ENCODE results near the gene SRGAP1. TPM values are rescaled to one million over a fixed set of nuclear protein-coding genes. Genes with fewer than 3 reads are reported as not detected.

SRGAP1 gene
- total and polyA plus RNA-seq, 2 of the 8 experiments (the other 6 are each of a cell fraction or from before 2014, with no cell fraction given): 3.2 to 7.3 TPM

GRCh38 chr12:64009321-64010068 lies 165.0 kb downstream of the SRGAP1 start:
- TF ChIP-seq SUZ12 (IDR thresholded peaks at IDR 0.05; ENCODE audit: low read length) (no peak), EP300 (IDR thresholded peaks at IDR 0.05; ENCODE audit: borderline replicate concordance in 1 of 2, low read depth in 2 of 2, low read length in 2 of 2) (no peak), BCL11A (IDR thresholded peaks at IDR 0.05; ENCODE audit: low read depth in 2 of 2, low read length in 2 of 2) (no peak), ASH2L (IDR thresholded peaks at IDR 0.05; ENCODE audit: low read length) (no peak), SP1 (IDR thresholded peaks at IDR 0.05; ENCODE audit: low read depth, low read length) (no peak), EGR1 (IDR thresholded peaks at IDR 0.05; ENCODE audit: borderline replicate concordance, low read depth, low read length) (no peak), CHD2 (IDR thresholded peaks at IDR 0.05; ENCODE audit: low read length) (no peak)
- H3K18ac ChIP-seq (ENCODE audit: extremely low read depth, low read length): no peak overlapping the region

More at GRCh38 chr12:64009321-64010068, 165.0 kb downstream of the SRGAP1 start:
- no peak overlapping the region for H2AK5ac ChIP-seq (ENCODE audit: low read depth, low read length)
- no peak overlapping the region for H2BK5ac ChIP-seq (ENCODE audit: low read depth, low read length)
- H3K9ac ChIP-seq (replicated peaks in 1 of 4; ENCODE audit: extremely low read depth in 1 of 4, low read depth in 3 of 4, low read length in 3 of 4): no peak overlapping the region
- H3K4ac ChIP-seq (replicated peaks; ENCODE audit: insufficient read length, low read depth, low read length): no peak overlapping the region
- no peak overlapping the region for H2BK120ac ChIP-seq (replicated peaks; ENCODE audit: low read depth, low read length)
- 90% methylated on average over 4 of the region's 4 CpGs; no CpG with 5 or more reads in 1 of the 2 experiments for WGBS, 2 experiments (ENCODE audit: extremely low coverage in 1 of 2, insufficient coverage in 1 of 2, insufficient read length in 1 of 2, insufficient replicate concordance in 2 of 2, low coverage in 1 of 2, low lambda C conversion rate in 2 of 2, missing lambda C conversion rate in 1 of 2)
- H3K27ac ChIP-seq (ENCODE audit: low read depth, low read length): no peak overlapping the region
- no peak overlapping the region for H2AFZ ChIP-seq (ENCODE audit: low read length)
- H3K4me1 ChIP-seq (replicated peaks in 1 of 4; ENCODE audit: control insufficient read depth in 3 of 4, insufficient read depth in 4 of 4, low read length in 3 of 4): no peaks in the 10 kb centered on the region
- H3K23ac ChIP-seq (ENCODE audit: insufficient read length): no peak overlapping the region
- no peaks in the 10 kb centered on the region for H3K79me1 ChIP-seq (ENCODE audit: low read depth, low read length)
- no peak overlapping the region for H2BK15ac ChIP-seq (ENCODE audit: low read length)
- no peak for FAIRE-seq
- ChIA-PET POLR2A (ENCODE audit: partially characterized antibody) (no interaction called here), CTCF (ENCODE audit: partially characterized antibody) (interaction anchor here (0.6 kb wide), 1 partner anchor 16 kb away, joined by 3 read pairs; no protein-coding TSS in a partner anchor)
- H3K56ac ChIP-seq (replicated peaks; ENCODE audit: insufficient read length, low read depth, low read length): no peak overlapping the region
- H2BK20ac ChIP-seq (ENCODE audit: low read length): no peak overlapping the region
- no peak overlapping the region for H4K91ac ChIP-seq (replicated peaks; ENCODE audit: insufficient read length, low read length)
- H3K27me3 ChIP-seq (replicated peaks in 1 of 4; ENCODE audit: control insufficient read depth in 3 of 4, extremely low read depth in 1 of 4, insufficient read depth in 3 of 4, low read length in 3 of 4): no peaks in the 10 kb centered on the region
- H4K20me1 ChIP-seq (replicated peaks in 1 of 2; ENCODE audit: control insufficient read depth in 1 of 2, insufficient read depth in 2 of 2, low read length in 2 of 2): no peaks in the 10 kb centered on the region
- H3K4me2 ChIP-seq (ENCODE audit: insufficient read depth in 1 of 2, low read depth in 2 of 2, low read length in 2 of 2): no peak overlapping the region
- H3K9me3 ChIP-seq (ENCODE audit: insufficient read depth in 2 of 2, low read depth in 1 of 2, low read length in 1 of 2): peaks cover 3 to 5% of the 10 kb centered on the region in 2 experiments; a peak in 2 of 4 replicates
- H4K5ac ChIP-seq (ENCODE audit: insufficient read length, low read depth, low read length): no peak overlapping the region
- no peaks in the 10 kb centered on the region; a peak in 1 of 8 replicates for H3K36me3 ChIP-seq (ENCODE audit: control insufficient read depth in 2 of 4, insufficient read depth in 4 of 4, low read length in 3 of 4)
- DNase-seq (ENCODE audit: low read depth in 1 of 2, low spot score in 2 of 2): no peak
- H3K23me2 ChIP-seq (ENCODE audit: low read depth, low read length): no peaks in the 10 kb centered on the region
- no peak overlapping the region for H2BK12ac ChIP-seq (ENCODE audit: low read depth, low read length)
- H3K79me2 ChIP-seq (ENCODE audit: control insufficient read depth in 1 of 2, insufficient read depth in 2 of 2, low read length in 2 of 2): no peaks in the 10 kb centered on the region
- no peak overlapping the region for H3K4me3 ChIP-seq (ENCODE audit: extremely low read depth in 1 of 4, insufficient read depth in 2 of 4, low read depth in 3 of 4, low read length in 4 of 4)
- no peak overlapping the region for H4K8ac ChIP-seq (ENCODE audit: extremely low read depth, insufficient read depth, low read length)
- no peak overlapping the region for H3K14ac ChIP-seq (ENCODE audit: insufficient read length)
